Posterior vena cava (tissue), 2 donors: ENCODE measurements around the gene P4HTM. TPM values are rescaled to one million over a fixed set of nuclear protein-coding genes. Genes with fewer than 3 reads are reported as not detected.

Experiments
- DNase-seq: peaks from one replicate; pipeline ENCODE4 v3.0.0-alpha.2; 2020; ENCODE audit warnings: low spot score
- intact Hi-C, 2 donors: fragments of 100-400 bp; cut with DNase I; formaldehyde crosslinking; loops; one replicate each; pipeline versions ENCODE4 v1.14.1 to v1.14.2; 2022 to 2023
- long read RNA-seq, 2 donors: library from polyadenylated mRNA; unstranded; transcript quantifications; one replicate each; pipeline ENCODE4 v2.0.0, GENCODE V29; 2020 to 2021
- total RNA-seq, 2 donors: library from RNA; stranded (reverse); fragmentation: NEBNext Ultra II Directional; extraction: Animal tissue kit (Norgen Biotek cat#: 25700); gene quantifications; one replicate each; pipeline ENCODE4 v1.2.1, GENCODE V29; 2021
- donor health status: DM: yes; HTN: yes; CAD: no.
- donor health status: DM: yes; HTN: yes; CAD: no.

P4HTM gene
- 10 to 100 TPM; 16.4 to 26.1 TPM for total RNA-seq
- long read RNA-seq, donor 1, transcript P4HTM-202 (9 exons, 2,127 nt), result major isoform, 14 of 26 reads
- long read RNA-seq, donor 1, partial matches to known transcripts, result 4 of 26 reads
- long read RNA-seq, donor 1, other reads (novel, unspliced or antisense), result 8 of 26 reads
- long read RNA-seq, donor 2, transcript P4HTM-202 (9 exons, 2,127 nt), result major isoform, 27 of 46 reads
- long read RNA-seq, donor 2, partial matches to known transcripts, result 10 of 46 reads
- long read RNA-seq, donor 2, other reads (novel, unspliced or antisense), result 7 of 46 reads

GRCh38 chr3:48989796-48990635 lies at the start of gene P4HTM:
P4HTM (plus strand) TSS chr3:48990241; CDS start chr3:48990257, 16 bp downstream.
- peak; percentile 97 for DNase-seq
- intact Hi-C loops, result no loop called here

- intact Hi-C loops, result no loop called here
- no peak for DNase-seq
These were observed 44.6 kb upstream of the P4HTM start for GRCh38 chr3:48945432-48945831.

- intact Hi-C loops, result no loop called here
- DNase-seq, result no peak
These were observed 44.0 kb upstream of the P4HTM start for GRCh38 chr3:48945891-48946549.

GRCh38 chr3:48949376-48949717 lies 40.7 kb upstream of the P4HTM start:
- DNase-seq, result no peak
- intact Hi-C loops, result no loop called here

GRCh38 chr3:48950051-48950450 lies 40.0 kb upstream of the P4HTM start:
- intact Hi-C loops, result no loop called here

GRCh38 chr3:48951764-48952163 lies 38.3 kb upstream of the P4HTM start:
- DNase-seq, result no peak
- intact Hi-C loops, result no loop called here

More at GRCh38 chr3:48950051-48950450, 40.0 kb upstream of the P4HTM start:
- no peak for DNase-seq

GRCh38 chr3:48952510-48953118 lies 37.4 kb upstream of the P4HTM start:
- DNase-seq, result no peak
- intact Hi-C loops, result no loop called here

- intact Hi-C loops, result no loop called here
- DNase-seq, result no peak
These were observed 32.9 kb upstream of the P4HTM start for GRCh38 chr3:48957006-48957705.

- DNase-seq, result no peak
- intact Hi-C loops, result no loop called here
These were observed 29.1 kb upstream of the P4HTM start for GRCh38 chr3:48960841-48961413.

GRCh38 chr3:48962340-48962739 lies 27.7 kb upstream of the P4HTM start:
- intact Hi-C loops, result no loop called here
- DNase-seq, result no peak

- intact Hi-C loops, result no loop called here
- no peak for DNase-seq
These were observed 27.1 kb upstream of the P4HTM start for GRCh38 chr3:48962939-48963338.

- intact Hi-C loops, result no loop called here
- no peak for DNase-seq
These were observed 26.4 kb upstream of the P4HTM start for GRCh38 chr3:48963591-48963990.

- intact Hi-C loops, result no loop called here
- DNase-seq, result no peak
These were observed 23.7 kb upstream of the P4HTM start for GRCh38 chr3:48966367-48966766.

GRCh38 chr3:48966876-48967361 lies 23.1 kb upstream of the P4HTM start:
- no peak for DNase-seq
- intact Hi-C loops, result no loop called here

- intact Hi-C loops, result no loop called here
- DNase-seq, result no peak
These were observed 19.5 kb upstream of the P4HTM start for GRCh38 chr3:48970586-48970985.

GRCh38 chr3:48974076-48974864 lies 15.8 kb upstream of the P4HTM start:
- DNase-seq, result no peak
- intact Hi-C loops, result no loop called here

- no peak for DNase-seq
- intact Hi-C loops, result no loop called here
These were observed 10.6 kb upstream of the P4HTM start for GRCh38 chr3:48979451-48979850.

GRCh38 chr3:48980295-48980694 lies 9.7 kb upstream of the P4HTM start:
- no peak for DNase-seq
- intact Hi-C loops, result no loop called here
